ENCODE measurements around the gene CPNE6. TPM values are rescaled to one million over a fixed set of nuclear protein-coding genes. Genes with fewer than 3 reads are reported as not detected.

The CPNE6 gene
- total and polyA plus RNA-seq, 2 of the 13 experiments (the other 11 are each of a cell fraction or from before 2014, with no cell fraction given): not detected

DNA sequence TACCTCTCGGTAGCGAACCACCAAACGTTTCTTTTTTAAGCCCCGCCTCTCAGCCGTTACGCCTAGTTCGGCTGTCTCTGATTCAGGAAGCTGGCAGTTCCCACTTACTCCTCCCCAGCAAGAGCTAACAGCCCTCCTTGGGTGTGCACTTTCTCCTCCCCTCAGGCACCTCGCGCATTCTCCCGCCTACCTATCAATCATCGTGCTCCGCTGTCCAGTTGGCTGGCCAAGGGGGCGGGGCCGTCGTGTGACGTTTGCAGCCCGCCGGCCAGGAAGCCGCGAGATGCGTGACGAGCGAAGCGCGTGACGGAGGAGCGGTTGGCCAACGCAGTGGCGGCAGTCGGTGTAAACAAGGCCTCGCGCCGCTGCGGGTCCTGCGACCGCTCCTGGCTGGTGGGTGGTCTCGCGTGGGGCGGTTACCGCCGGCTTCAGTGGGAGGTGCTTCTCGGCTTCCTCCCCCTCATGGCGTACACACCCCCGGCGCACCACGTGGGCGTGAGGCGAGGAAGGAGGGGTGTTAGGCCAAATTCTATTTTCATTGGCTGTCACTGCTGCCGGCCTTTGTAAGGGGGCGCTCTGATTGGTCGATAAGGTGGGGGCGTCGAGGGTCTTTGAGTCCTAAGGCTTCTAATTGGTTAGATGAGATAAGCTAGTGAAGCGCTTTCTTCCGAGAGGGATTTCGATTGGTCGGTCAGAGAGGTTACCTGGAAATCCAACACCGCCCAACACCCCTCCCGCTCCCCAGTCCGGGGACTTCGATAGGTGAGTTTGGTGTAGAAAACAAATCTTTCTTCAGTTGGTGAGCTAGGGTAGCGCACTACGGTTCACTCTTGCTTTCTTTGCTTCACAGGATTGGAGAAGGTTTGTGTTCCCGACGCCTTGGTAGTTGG lies 43.4 kb downstream of the CPNE6 start, which contains the start of the genes DCAF11 and NRL (continued):
- TF ChIP-seq ZNF747 (CRISPR knock-in tag; IDR thresholded peaks at IDR 0.05; ENCODE audit: borderline replicate concordance): peak; percentile 89; the same call in 1 of the 2 replicates
- TF ChIP-seq, protein P1, sequence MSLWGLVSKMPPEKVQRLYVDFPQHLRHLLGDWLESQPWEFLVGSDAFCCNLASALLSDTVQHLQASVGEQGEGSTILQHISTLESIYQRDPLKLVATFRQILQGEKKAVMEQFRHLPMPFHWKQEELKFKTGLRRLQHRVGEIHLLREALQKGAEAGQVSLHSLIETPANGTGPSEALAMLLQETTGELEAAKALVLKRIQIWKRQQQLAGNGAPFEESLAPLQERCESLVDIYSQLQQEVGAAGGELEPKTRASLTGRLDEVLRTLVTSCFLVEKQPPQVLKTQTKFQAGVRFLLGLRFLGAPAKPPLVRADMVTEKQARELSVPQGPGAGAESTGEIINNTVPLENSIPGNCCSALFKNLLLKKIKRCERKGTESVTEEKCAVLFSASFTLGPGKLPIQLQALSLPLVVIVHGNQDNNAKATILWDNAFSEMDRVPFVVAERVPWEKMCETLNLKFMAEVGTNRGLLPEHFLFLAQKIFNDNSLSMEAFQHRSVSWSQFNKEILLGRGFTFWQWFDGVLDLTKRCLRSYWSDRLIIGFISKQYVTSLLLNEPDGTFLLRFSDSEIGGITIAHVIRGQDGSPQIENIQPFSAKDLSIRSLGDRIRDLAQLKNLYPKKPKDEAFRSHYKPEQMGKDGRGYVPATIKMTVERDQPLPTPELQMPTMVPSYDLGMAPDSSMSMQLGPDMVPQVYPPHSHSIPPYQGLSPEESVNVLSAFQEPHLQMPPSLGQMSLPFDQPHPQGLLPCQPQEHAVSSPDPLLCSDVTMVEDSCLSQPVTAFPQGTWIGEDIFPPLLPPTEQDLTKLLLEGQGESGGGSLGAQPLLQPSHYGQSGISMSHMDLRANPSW (CRISPR knock-in tag; IDR thresholded peaks at IDR 0.05; ENCODE audit: borderline replicate concordance): no peak; the same call in 1 of the 2 replicates
- TF ChIP-seq NFE2L1 (CRISPR knock-in tag; IDR thresholded peaks at IDR 0.05; ENCODE audit: borderline replicate concordance): 0 out of 2 replicates have a peak, but pooled peaks have one; percentile 47
- TF ChIP-seq ZNF354B (CRISPR knock-in tag; IDR thresholded peaks at IDR 0.05): no peak
- TF ChIP-seq ELF4 (CRISPR knock-in tag; IDR thresholded peaks at IDR 0.05; ENCODE audit: borderline replicate concordance): peak; percentile 93
- peak in 1 of 2 experiments; percentile 99; a peak in 2 of 4 replicates for TF ChIP-seq KLF16 (CRISPR knock-in tag; IDR thresholded peaks at IDR 0.05)
- TF ChIP-seq, protein P2, sequence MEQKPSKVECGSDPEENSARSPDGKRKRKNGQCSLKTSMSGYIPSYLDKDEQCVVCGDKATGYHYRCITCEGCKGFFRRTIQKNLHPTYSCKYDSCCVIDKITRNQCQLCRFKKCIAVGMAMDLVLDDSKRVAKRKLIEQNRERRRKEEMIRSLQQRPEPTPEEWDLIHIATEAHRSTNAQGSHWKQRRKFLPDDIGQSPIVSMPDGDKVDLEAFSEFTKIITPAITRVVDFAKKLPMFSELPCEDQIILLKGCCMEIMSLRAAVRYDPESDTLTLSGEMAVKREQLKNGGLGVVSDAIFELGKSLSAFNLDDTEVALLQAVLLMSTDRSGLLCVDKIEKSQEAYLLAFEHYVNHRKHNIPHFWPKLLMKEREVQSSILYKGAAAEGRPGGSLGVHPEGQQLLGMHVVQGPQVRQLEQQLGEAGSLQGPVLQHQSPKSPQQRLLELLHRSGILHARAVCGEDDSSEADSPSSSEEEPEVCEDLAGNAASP (CRISPR knock-in tag; IDR thresholded peaks at IDR 0.05; ENCODE audit: borderline replicate concordance): peak; percentile 83; the same call in 1 of the 2 replicates
- TF ChIP-seq, protein P3, sequence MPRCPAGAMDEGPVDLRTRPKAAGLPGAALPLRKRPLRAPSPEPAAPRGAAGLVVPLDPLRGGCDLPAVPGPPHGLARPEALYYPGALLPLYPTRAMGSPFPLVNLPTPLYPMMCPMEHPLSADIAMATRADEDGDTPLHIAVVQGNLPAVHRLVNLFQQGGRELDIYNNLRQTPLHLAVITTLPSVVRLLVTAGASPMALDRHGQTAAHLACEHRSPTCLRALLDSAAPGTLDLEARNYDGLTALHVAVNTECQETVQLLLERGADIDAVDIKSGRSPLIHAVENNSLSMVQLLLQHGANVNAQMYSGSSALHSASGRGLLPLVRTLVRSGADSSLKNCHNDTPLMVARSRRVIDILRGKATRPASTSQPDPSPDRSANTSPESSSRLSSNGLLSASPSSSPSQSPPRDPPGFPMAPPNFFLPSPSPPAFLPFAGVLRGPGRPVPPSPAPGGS (CRISPR knock-in tag; IDR thresholded peaks at IDR 0.05): peak; percentile 98
- peak; percentile 79; the same call in 1 of the 2 replicates for TF ChIP-seq RBAK (CRISPR knock-in tag; IDR thresholded peaks at IDR 0.05)
- no peak; the same call in 1 of the 2 replicates for TF ChIP-seq HNRNPUL1 (IDR thresholded peaks at IDR 0.05; ENCODE audit: low read depth, low read length)
- no peak for TF ChIP-seq GTF2F1 (IDR thresholded peaks at IDR 0.05; ENCODE audit: low read length)
- no peak; the same call in 1 of the 2 replicates for TF ChIP-seq MATR3 (CRISPR knock-in tag; IDR thresholded peaks at IDR 0.05)
- peak; percentile 96 for TF ChIP-seq AKAP8 (CRISPR knock-in tag; IDR thresholded peaks at IDR 0.05)
- no peak for TF ChIP-seq ZNF17 (CRISPR knock-in tag; IDR thresholded peaks at IDR 0.05)
- peak; percentile 99 for TF ChIP-seq ZMYM2 (CRISPR knock-in tag; IDR thresholded peaks at IDR 0.05)
- TF ChIP-seq ATF7 (IDR thresholded peaks at IDR 0.05): no peak
- peak; percentile 85 for TF ChIP-seq ATF7 (CRISPR knock-in tag; IDR thresholded peaks at IDR 0.05)
- TF ChIP-seq ZNF550 (CRISPR knock-in tag; IDR thresholded peaks at IDR 0.05; ENCODE audit: borderline replicate concordance): peak; percentile 82; the same call in 1 of the 2 replicates
- no peak for TF ChIP-seq ZNF460 (CRISPR knock-in tag; IDR thresholded peaks at IDR 0.05; ENCODE audit: borderline replicate concordance)
- TF ChIP-seq, protein P4, sequence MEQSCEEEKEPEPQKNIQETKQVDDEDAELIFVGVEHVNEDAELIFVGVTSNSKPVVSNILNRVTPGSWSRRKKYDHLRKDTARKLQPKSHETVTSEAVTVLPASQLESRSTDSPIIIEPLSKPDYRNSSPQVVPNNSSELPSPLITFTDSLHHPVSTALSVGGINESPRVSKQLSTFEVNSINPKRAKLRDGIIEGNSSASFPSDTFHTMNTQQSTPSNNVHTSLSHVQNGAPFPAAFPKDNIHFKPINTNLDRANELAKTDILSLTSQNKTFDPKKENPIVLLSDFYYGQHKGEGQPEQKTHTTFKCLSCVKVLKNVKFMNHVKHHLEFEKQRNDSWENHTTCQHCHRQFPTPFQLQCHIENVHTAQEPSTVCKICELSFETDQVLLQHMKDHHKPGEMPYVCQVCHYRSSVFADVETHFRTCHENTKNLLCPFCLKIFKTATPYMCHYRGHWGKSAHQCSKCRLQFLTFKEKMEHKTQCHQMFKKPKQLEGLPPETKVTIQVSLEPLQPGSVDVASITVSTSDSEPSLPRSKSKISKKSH (CRISPR knock-in tag; IDR thresholded peaks at IDR 0.05; ENCODE audit: borderline replicate concordance): peak; percentile 99
- TF ChIP-seq ZNF235 (CRISPR knock-in tag; IDR thresholded peaks at IDR 0.05; ENCODE audit: borderline replicate concordance): peak; percentile 99

Measured in HepG2 (cell line).